H1 (cell line): Measurements from ENCODE around the gene STX12. TPM values are rescaled to one million over a fixed set of nuclear protein-coding genes. Genes with fewer than 3 reads are reported as not detected.

Experiments
- CTCF ChIA-PET: fragments of 300-600 bp; sonication (Branson Sonifier 250); formaldehyde crosslinking; loops from one replicate; lab custom pipeline; 2021; ENCODE audit not compliant: partially characterized antibody; lab: Charles Lee
- POLR2A ChIA-PET: fragments of 300-600 bp; sonication (Branson Sonifier 250); formaldehyde crosslinking; loops from one replicate; lab custom pipeline; 2021; ENCODE audit warnings: inconsistent platforms; ENCODE audit not compliant: partially characterized antibody; lab: Charles Lee
- DNase-seq, 2 experiments: peaks; one replicate each; pipeline versions ENCODE4 v3.0.0 to v3.0.0-alpha.2; 2010 to 2022; ENCODE audit warnings: low spot score in 2 of 2, low read depth in 1 of 2, mixed read lengths in 1 of 2
- FAIRE-seq: peaks from 2 replicates; lab custom pipeline; 2011; peaks lifted over from hg19 to GRCh38; lab: Jason Lieb, UNC
- H2AFZ ChIP-seq: 2 replicates; pipeline ENCODE4 v1.8.1; 2012; ENCODE audit warnings: low read length, inconsistent platforms
- H2AK5ac ChIP-seq: 2 replicates; pipeline ENCODE4 v1.6.1; 2013; ENCODE audit warnings: low read depth, low read length
- H2BK120ac ChIP-seq: replicated peaks from 2 replicates; pipeline ENCODE3; 2013; ENCODE audit warnings: low read depth, low read length, inconsistent platforms
- H2BK12ac ChIP-seq: 2 replicates; pipeline ENCODE4 v1.6.1; 2013; ENCODE audit warnings: low read depth, low read length
- H2BK15ac ChIP-seq: 2 replicates; pipeline ENCODE4 v1.6.1; 2013; ENCODE audit warnings: low read length
- H2BK20ac ChIP-seq: 2 replicates; pipeline ENCODE4 v1.6.1; 2013; ENCODE audit warnings: low read length
- H2BK5ac ChIP-seq: 2 replicates; pipeline ENCODE4 v1.6.1; 2013; ENCODE audit warnings: low read depth, low read length
- H3K14ac ChIP-seq: 2 replicates; pipeline ENCODE4 v1.6.1; 2013; ENCODE audit warnings: inconsistent platforms; ENCODE audit not compliant: insufficient read length
- H3K18ac ChIP-seq: 2 replicates; pipeline ENCODE4 v1.6.1; 2013; ENCODE audit warnings: low read length; ENCODE audit errors: extremely low read depth
- H3K23ac ChIP-seq: 2 replicates; pipeline ENCODE4 v1.6.1; 2013; ENCODE audit warnings: inconsistent platforms; ENCODE audit not compliant: insufficient read length
- H3K23me2 ChIP-seq: 2 replicates; pipeline ENCODE4 v1.6.1; 2013; ENCODE audit warnings: low read depth, low read length
- H3K27ac ChIP-seq: 2 replicates; pipeline ENCODE4 v1.6.1; 2011; ENCODE audit warnings: low read depth, low read length, inconsistent platforms
- H3K27me3 ChIP-seq, 4 experiments: replicated peaks in 1 of 4; 1 replicate in 1 of 4; 2 replicates in 3 of 4; pipeline versions ENCODE4 v1.6.1 to v1.8.1; 2011 to 2013; ENCODE audit warnings: low read length in 3 of 4, mild to moderate bottlenecking in 3 of 4, inconsistent platforms in 2 of 4, mixed read lengths in 2 of 4, moderate library complexity in 1 of 4; ENCODE audit not compliant: control insufficient read depth in 3 of 4, insufficient read depth in 3 of 4; ENCODE audit errors: extremely low read depth in 1 of 4
- H3K36me3 ChIP-seq, 4 experiments: 2 replicates each; pipeline versions ENCODE4 v1.6.1 to v1.8.1; 2011 to 2013; ENCODE audit warnings: mild to moderate bottlenecking in 4 of 4, low read length in 3 of 4, moderate library complexity in 2 of 4, control low read depth in 1 of 4, inconsistent platforms in 1 of 4; ENCODE audit not compliant: insufficient read depth in 4 of 4, control insufficient read depth in 2 of 4
- H3K4ac ChIP-seq: replicated peaks from 2 replicates; pipeline ENCODE3; 2013; ENCODE audit warnings: low read length, low read depth, mixed read lengths, inconsistent platforms; ENCODE audit not compliant: insufficient read length
- H3K4me1 ChIP-seq, 4 experiments: replicated peaks in 1 of 4; 1 replicate in 1 of 4; 2 replicates in 3 of 4; pipeline versions ENCODE4 v1.6.1 to v1.8.1; 2011 to 2013; ENCODE audit warnings: low read length in 3 of 4, inconsistent platforms in 2 of 4, mixed read lengths in 1 of 4; ENCODE audit not compliant: insufficient read depth in 4 of 4, control insufficient read depth in 3 of 4
- H3K4me2 ChIP-seq, 2 experiments: 2 replicates each; pipeline versions ENCODE4 v1.6.1 to v1.8.1; 2011 to 2013; ENCODE audit warnings: low read depth in 2 of 2, low read length in 2 of 2, control low read depth in 1 of 2, inconsistent platforms in 1 of 2, mild to moderate bottlenecking in 1 of 2; ENCODE audit not compliant: insufficient read depth in 1 of 2
- H3K4me3 ChIP-seq, 4 experiments: fragments of 200-600, 300-600 bp in 1 of 4; sonication (generic), shearing (Covaris generic), sonication (Bioruptor Twin) in 1 of 4; 2 replicates each; pipeline versions ENCODE4 v1.5.1 to v1.8.1; 2011 to 2016; ENCODE audit warnings: low read length in 4 of 4, low read depth in 3 of 4, control low read depth in 2 of 4, inconsistent platforms in 2 of 4, mild to moderate bottlenecking in 2 of 4, mixed read lengths in 1 of 4, moderate library complexity in 1 of 4; ENCODE audit not compliant: insufficient read depth in 2 of 4; ENCODE audit errors: extremely low read depth in 1 of 4
- H3K56ac ChIP-seq: replicated peaks from 2 replicates; pipeline ENCODE3; 2013; ENCODE audit warnings: low read depth, mild to moderate bottlenecking, mixed read lengths, low read length, inconsistent platforms; ENCODE audit not compliant: insufficient read length
- H3K79me1 ChIP-seq: 2 replicates; pipeline ENCODE4 v1.6.1; 2013; ENCODE audit warnings: low read depth, low read length, control low read depth
- H3K79me2 ChIP-seq, 2 experiments: 2 replicates each; pipeline versions ENCODE4 v1.6.1 to v1.8.1; 2012 to 2013; ENCODE audit warnings: low read length in 2 of 2, mild to moderate bottlenecking in 2 of 2, inconsistent platforms in 1 of 2; ENCODE audit not compliant: insufficient read depth in 2 of 2, control insufficient read depth in 1 of 2
- H3K9ac ChIP-seq, 4 experiments: replicated peaks in 1 of 4; 1 replicate in 1 of 4; 2 replicates in 3 of 4; pipeline versions ENCODE4 v1.6.1 to v1.8.1; 2011 to 2013; ENCODE audit warnings: low read depth in 3 of 4, low read length in 3 of 4, control low read depth in 2 of 4, mild to moderate bottlenecking in 2 of 4, moderate library complexity in 2 of 4, inconsistent platforms in 1 of 4; ENCODE audit errors: extremely low read depth in 1 of 4
- H3K9me3 ChIP-seq, 2 experiments: 2 replicates each; pipeline versions ENCODE4 v1.6.1 to v1.8.1; 2012 to 2013; ENCODE audit warnings: mild to moderate bottlenecking in 2 of 2, moderate library complexity in 2 of 2, control low read depth in 1 of 2, inconsistent platforms in 1 of 2, low read depth in 1 of 2, low read length in 1 of 2, mixed read lengths in 1 of 2; ENCODE audit not compliant: insufficient read depth in 2 of 2
- H4K20me1 ChIP-seq, 2 experiments: replicated peaks in 1 of 2; 2 replicates each; pipeline versions ENCODE3 to v1.8.1; 2011 to 2013; ENCODE audit warnings: inconsistent platforms in 2 of 2, low read length in 2 of 2, mild to moderate bottlenecking in 1 of 2; ENCODE audit not compliant: insufficient read depth in 2 of 2, control insufficient read depth in 1 of 2
- H4K5ac ChIP-seq: 2 replicates; pipeline ENCODE4 v1.6.1; 2013; ENCODE audit warnings: low read length, low read depth, mixed read lengths, inconsistent platforms; ENCODE audit not compliant: insufficient read length
- H4K8ac ChIP-seq: 2 replicates; pipeline ENCODE4 v1.8.0; 2013; ENCODE audit warnings: mild to moderate bottlenecking, moderate library complexity, low read length, inconsistent platforms; ENCODE audit not compliant: insufficient read depth; ENCODE audit errors: extremely low read depth
- H4K91ac ChIP-seq: replicated peaks from 2 replicates; pipeline ENCODE3; 2013; ENCODE audit warnings: low read length, mixed read lengths, inconsistent platforms; ENCODE audit not compliant: insufficient read length
- CBX8 ChIP-seq: fragments of 300-800, 300-1000 bp; sonication (generic); IDR thresholded peaks from 2 replicates; pipeline ENCODE4 v1.7.1; 2016; ENCODE audit warnings: low read depth, low read length, borderline replicate concordance
- CEBPB ChIP-seq: IDR thresholded peaks from 2 replicates; pipeline ENCODE4 v1.6.1; 2012; ENCODE audit warnings: low read depth, low read length
- CHD2 ChIP-seq: IDR thresholded peaks from 2 replicates; pipeline ENCODE4 v1.6.1; 2012; ENCODE audit warnings: low read length, improper control_type of control experiment
- CREB1 ChIP-seq: IDR thresholded peaks from 2 replicates; pipeline ENCODE4 v1.6.1; 2012; ENCODE audit warnings: inconsistent platforms
- HDAC6 ChIP-seq: IDR thresholded peaks from one replicate; pipeline ENCODE4 v1.7.1; 2012; ENCODE audit warnings: low read depth, mild to moderate bottlenecking, inconsistent platforms, low read length, moderate library complexity
- JUN ChIP-seq: IDR thresholded peaks from 2 replicates; pipeline ENCODE4 v1.6.1; 2011; ENCODE audit warnings: low read depth, mild to moderate bottlenecking, improper control_type of control experiment, low read length
- POLR2A ChIP-seq, 2 experiments: IDR thresholded peaks; 1 replicate in 1 of 2; 2 replicates in 1 of 2; pipeline ENCODE4 v1.6.1; 2011; ENCODE audit warnings: low read depth in 2 of 2, low read length in 2 of 2, mild to moderate bottlenecking in 2 of 2; ENCODE audit errors: control extremely low read depth in 1 of 2
- RFX5 ChIP-seq: IDR thresholded peaks from 2 replicates; pipeline ENCODE4 v1.6.1; 2011; ENCODE audit warnings: low read depth, low read length, improper control_type of control experiment, borderline replicate concordance
- RXRA ChIP-seq: IDR thresholded peaks from 2 replicates; pipeline ENCODE4 v1.6.1; 2011; ENCODE audit warnings: low read depth, mild to moderate bottlenecking, low read length, moderate library complexity; ENCODE audit not compliant: insufficient read depth
- SP1 ChIP-seq: IDR thresholded peaks from 2 replicates; pipeline ENCODE4 v1.6.1; 2011; ENCODE audit warnings: low read depth, low read length
- TAF7 ChIP-seq: optimal IDR thresholded peaks from 2 replicates; pipeline ENCODE3; 2011; ENCODE audit warnings: low read depth, mild to moderate bottlenecking, inconsistent platforms, low read length, moderate library complexity, borderline replicate concordance
- TEAD4 ChIP-seq: IDR thresholded peaks from 2 replicates; pipeline ENCODE4 v1.6.1; 2012; ENCODE audit warnings: low read depth, low read length, inconsistent platforms, mixed read lengths
- YY1 ChIP-seq: IDR thresholded peaks from 2 replicates; pipeline ENCODE4 v1.6.1; 2011; ENCODE audit warnings: low read depth, mild to moderate bottlenecking, low read length
- WGBS, 2 experiments: shearing (Covaris generic) in 1 of 2; methylation state at CpG; one replicate each; pipeline versions ENCODE4 v1.1.6 to v1.1.7; 2013 to 2015; ENCODE audit warnings: low lambda C conversion rate in 2 of 2, mixed read lengths in 2 of 2, inconsistent platforms in 1 of 2, low coverage in 1 of 2, missing lambda C conversion rate in 1 of 2; ENCODE audit not compliant: insufficient replicate concordance in 2 of 2, insufficient coverage in 1 of 2, insufficient read length in 1 of 2; ENCODE audit errors: extremely low coverage in 1 of 2, missing lambda C conversion rate in 1 of 2; 5-methylcytosine and 5-hydroxymethylcytosine counted together
- polyA plus RNA-seq, 7 experiments: library from polyadenylated mRNA; depleted of rRNA in 3 of 7; stranded (reverse) in 5 of 7; unstranded in 2 of 7; fragments of >200 nt in 5 of 7; fragments of 200-250 nt in 2 of 7; gene quantifications; 1 replicate in 5 of 7; 2 replicates in 1 of 7; 4 replicates in 1 of 7; pipeline versions ENCODE4 v1.2.1 to v1.2.3, GENCODE V29; 2011 to 2013; ENCODE audit warnings: missing spikeins in 2 of 7, mixed read lengths in 2 of 7
- total RNA-seq: library from RNA; stranded (reverse); fragmentation: NEBNext Ultra II Directional; extraction: Animal tissue kit (Norgen Biotek cat#: 25700); gene quantifications from 2 replicates; pipeline ENCODE4 v1.2.1, GENCODE V29; 2021

Gene STX12
- total and polyA plus RNA-seq, 2 of the 8 experiments (the other 6 are each of a cell fraction or from before 2014, with no cell fraction given), result 3.7 to 11.0 TPM

DNA sequence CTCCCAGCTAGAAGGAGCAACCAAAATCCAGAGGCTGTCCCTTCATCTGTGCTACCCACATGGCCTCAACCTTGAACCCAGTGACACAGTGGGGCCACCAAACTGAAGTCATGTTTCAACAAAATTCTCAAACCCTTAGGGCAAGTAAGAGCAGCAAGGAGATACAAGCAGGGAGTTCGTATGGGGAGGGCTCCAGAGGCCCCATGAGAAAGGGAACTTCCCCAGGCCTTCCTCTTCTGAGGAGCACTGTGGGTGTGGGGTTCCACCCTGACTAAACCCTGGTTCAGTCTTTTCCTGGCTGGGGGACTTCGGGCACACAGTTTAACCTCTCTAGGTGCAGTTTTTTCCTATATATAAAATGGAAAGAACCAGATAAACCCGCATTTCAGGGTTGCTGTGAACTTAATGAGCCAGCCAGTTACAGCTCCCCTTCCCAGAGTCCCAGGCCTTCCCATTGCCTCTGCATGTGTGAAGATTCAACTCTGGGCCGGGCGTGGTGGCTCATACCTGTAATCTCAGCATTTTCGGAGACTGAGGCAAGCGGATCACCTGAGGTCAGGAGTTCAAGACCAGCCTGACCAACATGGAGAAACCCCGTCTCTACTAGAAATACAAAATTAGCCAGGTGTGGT, 91.4 kb downstream of the STX12 start:
- H2BK12ac ChIP-seq, result no peak overlapping the region
- FAIRE-seq (no peak), DNase-seq (no peak)
- H3K9me3 ChIP-seq, result no peaks in the 10 kb centered on the region
- H3K4me2 ChIP-seq, result no peak overlapping the region
- H2BK15ac ChIP-seq, result no peak overlapping the region
- no peaks in the 10 kb centered on the region for H3K36me3 ChIP-seq
- no peak overlapping the region for H4K5ac ChIP-seq
- no peak overlapping the region for H4K8ac ChIP-seq
- H2AFZ ChIP-seq, result peak overlapping the region; percentile 21; the same call in 1 of the 2 replicates
- no peak overlapping the region for H2BK20ac ChIP-seq
- no peaks in the 10 kb centered on the region for H3K23me2 ChIP-seq
- no peak overlapping the region for H2BK120ac ChIP-seq
- no peak overlapping the region for H3K56ac ChIP-seq
- WGBS, 2 experiments, result 90% methylated on average over 8 of the region's 8 CpGs; no CpG with 5 or more reads in 1 of the 2 experiments
- no peaks in the 10 kb centered on the region for H4K20me1 ChIP-seq
- H4K91ac ChIP-seq, result no peak overlapping the region
- no peaks in the 10 kb centered on the region for H3K79me1 ChIP-seq
- no peak overlapping the region for H3K14ac ChIP-seq
- H3K18ac ChIP-seq, result no peak overlapping the region
- ChIA-PET CTCF (no interaction called here), POLR2A (interaction anchor here (0.7 to 1.3 kb wide), 3 partner anchors 13 to 139 kb away, joined by 3 to 4 read pairs (median 3); partner anchors contain the start of gene SMPDL3B)
- no peaks in the 10 kb centered on the region for H3K79me2 ChIP-seq
- H2AK5ac ChIP-seq, result no peak overlapping the region
- no peak overlapping the region for H3K4me3 ChIP-seq
- no peak overlapping the region for H3K9ac ChIP-seq
- H3K23ac ChIP-seq, result no peak overlapping the region
- H3K4me1 ChIP-seq, result peaks cover 0 to 7% (median 0%) of the 10 kb centered on the region in 4 experiments; a peak in 2 of 7 replicates
- no peak overlapping the region for H2BK5ac ChIP-seq
- no peak overlapping the region for H3K4ac ChIP-seq
- no peaks in the 10 kb centered on the region for H3K27me3 ChIP-seq
- no peak overlapping the region for H3K27ac ChIP-seq
- TF ChIP-seq YY1 (no peak), POLR2A (IDR thresholded peaks at IDR 0.05; ENCODE audit: control extremely low read depth in 1 of 2, low read depth in 2 of 2, low read length in 2 of 2) (no peak), CHD2 (no peak), TAF7 (no peak), CBX8 (no peak), JUN (no peak), TEAD4 (no peak), SP1 (no peak), RFX5 (no peak), CEBPB (no peak), RXRA (no peak), HDAC6 (no peak), CREB1 (no peak)
